Heart left ventricle (tissue), 13 donors: ENCODE results near the gene ADAMTS12.

Experiments
- CTCF ChIP-seq, 12 donors: fragments of 200-600 bp; sonication (generic) in 4 of 12; IDR thresholded peaks; one replicate each; pipeline versions ENCODE4 v1.5.0 to v1.8.0; 2018 to 2022; ENCODE audit warnings: antibody characterized with exemption in 12 of 12, mild to moderate bottlenecking in 5 of 12
- POLR2A ChIP-seq, 2 donors: fragments of 450-650 bp; IDR thresholded peaks; one replicate each; pipeline ENCODE4 v1.6.1; 2017; ENCODE audit warnings: antibody characterized with exemption in 2 of 2, mild to moderate bottlenecking in 2 of 2, moderate library complexity in 2 of 2
- donor health status: ischemic (EF 13 %, LVEDD 7.1; RV severe dilation, severe dysfunction).
- donor health status: DM: no; HTN: yes; CAD: no.
- donor health status: DM: no; HTN: no; CAD: no.
- donor health status: ischemic (EF 25% LVEDD 6.9; RV normal size, moderate dysfunction).
- donor health status: ischemic (EF 25% LVEDD 5.7; RV mildly dilated, moderate dysfunction).
- donor health status: ischemic (EF 35%, LVEDD 5.7; RV mildly dilated, moderate dysfunction).
- donor health status: nonischemic (EF 11% LVEDD 7.7; RV severe dilation, severe dysfunction).
- donor health status: DM: yes; HTN: yes; CAD: no.
- donor health status: PGD.
- donor health status: ischemic (EF 29% LVEDD 5.4; RV normal size, mild dysfunction).
- donor health status: nonischemic (EF 23%, LVEDD 6.1; RV moderate dilation, normal function).

GRCh38 chr5:33795496-33795895 lies 96.3 kb downstream of the ADAMTS12 start:
- TF ChIP-seq CTCF (IDR thresholded peaks at IDR 0.05) (no peak), POLR2A (IDR thresholded peaks at IDR 0.05) (no peak)
